GM18517 (cell line): ENCODE data around the gene MTMR1.

ENCODE experiments used
- ATAC-seq: cut with Tn5 transposase; IDR thresholded peaks from one replicate; pipeline ENCODE4 v1.9.1; 2021; ENCODE audit warnings: mild to moderate bottlenecking, moderate library complexity; ENCODE audit not compliant: unreplicated experiment

The MTMR1 gene

GRCh38 chrX:150777328-150777992 lies 84.3 kb downstream of the MTMR1 start:
- no peak for ATAC-seq

- no peak for ATAC-seq
These were observed 86.2 kb downstream of the MTMR1 start for GRCh38 chrX:150779385-150779784.

GRCh38 chrX:150781677-150782076 lies 88.5 kb downstream of the MTMR1 start:
- ATAC-seq: no peak

- ATAC-seq: no peak
These were observed 96.8 kb downstream of the MTMR1 start for GRCh38 chrX:150790021-150790420.

GRCh38 chrX:150792949-150793527 lies 99.8 kb downstream of the MTMR1 start:
- ATAC-seq: no peak

GRCh38 chrX:150805736-150806135 lies 112.5 kb downstream of the MTMR1 start:
- no peak for ATAC-seq

- no peak for ATAC-seq
These were observed 113.6 kb downstream of the MTMR1 start for GRCh38 chrX:150806827-150807226.

- no peak for ATAC-seq
These were observed 120.7 kb downstream of the MTMR1 start for GRCh38 chrX:150813922-150814321.
